ENCODE results near the gene HDAC4. TPM values are rescaled to one million over a fixed set of nuclear protein-coding genes. Genes with fewer than 3 reads are reported as not detected.

Gene HDAC4
- total RNA-seq, 1 experiment from 2014 or later: 40.1 TPM

DNA sequence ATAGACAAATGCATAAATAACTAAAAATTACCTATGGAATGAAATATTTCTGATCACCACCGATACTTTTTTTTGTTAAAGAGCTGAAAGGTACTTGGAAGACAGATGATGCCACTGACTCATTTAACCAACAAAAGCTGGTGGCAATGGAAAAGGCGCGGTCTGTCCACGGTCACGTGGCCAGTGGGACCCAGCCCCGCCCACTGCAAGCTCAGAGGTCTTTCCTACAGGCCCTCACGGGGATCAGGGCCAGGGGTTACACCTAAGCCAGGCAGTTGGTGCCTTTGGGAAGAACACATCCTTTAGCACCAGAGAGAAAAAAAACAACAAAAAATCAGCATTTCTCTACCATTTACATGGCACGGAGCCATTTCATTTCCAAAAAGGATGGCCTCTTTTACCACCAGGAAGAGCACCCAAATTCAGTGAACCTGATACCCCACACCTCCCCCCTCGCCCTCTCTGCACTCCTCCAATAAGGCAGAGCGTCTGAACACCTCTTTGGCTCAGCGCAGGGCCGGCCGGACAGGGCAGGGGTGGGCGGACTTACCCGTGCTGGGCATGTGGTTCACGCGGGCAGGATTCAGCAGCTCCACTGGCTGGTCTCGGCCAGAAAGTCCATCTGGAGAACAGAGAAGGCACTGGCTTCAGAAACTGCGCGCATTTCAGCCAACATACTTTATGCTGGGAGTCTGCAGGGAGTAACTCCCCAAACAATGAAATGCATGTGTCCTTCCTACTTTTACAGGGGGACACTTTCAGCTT is 164.6 kb downstream of the HDAC4 start:
- CTCF ChIA-PET: no interaction called here
- ATAC-seq (no peak), DNase-seq (ENCODE audit: low read depth, low spot score) (no peak)
- no peak for TF ChIP-seq POLR2AphosphoS5 (IDR thresholded peaks at IDR 0.05; ENCODE audit: low read depth, low read length)
- no peak for TF ChIP-seq SIN3A (IDR thresholded peaks at IDR 0.05; ENCODE audit: borderline replicate concordance, insufficient read depth, low read depth, low read length)
- no peak for TF ChIP-seq TCF7L2 (IDR thresholded peaks at IDR 0.05; ENCODE audit: low read depth, low read length)
- TF ChIP-seq, protein P1, sequence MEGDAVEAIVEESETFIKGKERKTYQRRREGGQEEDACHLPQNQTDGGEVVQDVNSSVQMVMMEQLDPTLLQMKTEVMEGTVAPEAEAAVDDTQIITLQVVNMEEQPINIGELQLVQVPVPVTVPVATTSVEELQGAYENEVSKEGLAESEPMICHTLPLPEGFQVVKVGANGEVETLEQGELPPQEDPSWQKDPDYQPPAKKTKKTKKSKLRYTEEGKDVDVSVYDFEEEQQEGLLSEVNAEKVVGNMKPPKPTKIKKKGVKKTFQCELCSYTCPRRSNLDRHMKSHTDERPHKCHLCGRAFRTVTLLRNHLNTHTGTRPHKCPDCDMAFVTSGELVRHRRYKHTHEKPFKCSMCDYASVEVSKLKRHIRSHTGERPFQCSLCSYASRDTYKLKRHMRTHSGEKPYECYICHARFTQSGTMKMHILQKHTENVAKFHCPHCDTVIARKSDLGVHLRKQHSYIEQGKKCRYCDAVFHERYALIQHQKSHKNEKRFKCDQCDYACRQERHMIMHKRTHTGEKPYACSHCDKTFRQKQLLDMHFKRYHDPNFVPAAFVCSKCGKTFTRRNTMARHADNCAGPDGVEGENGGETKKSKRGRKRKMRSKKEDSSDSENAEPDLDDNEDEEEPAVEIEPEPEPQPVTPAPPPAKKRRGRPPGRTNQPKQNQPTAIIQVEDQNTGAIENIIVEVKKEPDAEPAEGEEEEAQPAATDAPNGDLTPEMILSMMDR (IDR thresholded peaks at IDR 0.05): no peak
- H3K27ac ChIP-seq (ENCODE audit: low read length): no peak overlapping the region
- H3K36me3 ChIP-seq (ENCODE audit: control insufficient read depth, insufficient read depth, low read length): no peaks in the 10 kb centered on the region
- H3K9me3 ChIP-seq (ENCODE audit: control insufficient read depth, insufficient read depth, low read depth, low read length): no peaks in the 10 kb centered on the region
- H3K4me3 ChIP-seq (ENCODE audit: low read depth in 2 of 2, low read length in 2 of 2): no peak overlapping the region
- H3K4me1 ChIP-seq (ENCODE audit: control insufficient read depth, insufficient read depth, low read length): no peaks in the 10 kb centered on the region; the same call in 1 of the 2 replicates
- intact Hi-C loops (cut with micrococcal nuclease; ENCODE audit: unreplicated experiment) (no loop called here), in situ Hi-C loops (cut with HindIII; ENCODE audit: low pct_unique_long_range_greater_than_20kb, low sequenced_read_pairs) (no loop called here)
- BruUV-seq (replicated peaks): no TSS peak
- H3K27me3 ChIP-seq (ENCODE audit: control insufficient read depth, insufficient read depth, low read length): no peaks in the 10 kb centered on the region
- POLR2A ChIA-PET: no interaction called here

DNA sequence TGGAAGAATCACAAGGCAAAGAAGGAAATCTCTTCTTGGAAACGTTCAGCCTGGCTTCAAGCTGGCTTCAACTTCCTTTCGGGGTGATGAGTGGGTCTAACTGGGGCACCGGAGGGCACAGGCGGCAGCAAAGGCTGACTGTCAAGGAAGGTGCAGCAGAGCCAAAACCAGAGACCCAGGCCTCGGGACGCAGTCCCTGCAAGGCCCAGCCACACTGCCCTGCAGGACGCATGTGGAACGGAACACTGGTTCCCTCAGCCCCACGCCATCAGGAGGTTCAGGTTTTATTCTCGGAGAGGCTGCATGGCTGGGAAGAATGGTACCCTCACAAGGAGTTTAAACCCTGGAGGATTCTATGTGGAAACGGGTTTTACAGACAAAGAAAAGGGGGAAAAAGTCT is 165.5 kb downstream of the HDAC4 start:
- Histone ChIP-seq H3K27me3 (ENCODE audit: control insufficient read depth, insufficient read depth, low read length) (no peaks in the 10 kb centered on the region), H3K4me3 (ENCODE audit: low read depth in 2 of 2, low read length in 2 of 2) (no peak overlapping the region), H3K9me3 (ENCODE audit: control insufficient read depth, insufficient read depth, low read depth, low read length) (no peaks in the 10 kb centered on the region), H3K36me3 (ENCODE audit: control insufficient read depth, insufficient read depth, low read length) (no peaks in the 10 kb centered on the region), H3K27ac (ENCODE audit: low read length) (no peak overlapping the region), H3K4me1 (ENCODE audit: control insufficient read depth, insufficient read depth, low read length) (no peaks in the 10 kb centered on the region; the same call in 1 of the 2 replicates)
- TF ChIP-seq, protein P2, sequence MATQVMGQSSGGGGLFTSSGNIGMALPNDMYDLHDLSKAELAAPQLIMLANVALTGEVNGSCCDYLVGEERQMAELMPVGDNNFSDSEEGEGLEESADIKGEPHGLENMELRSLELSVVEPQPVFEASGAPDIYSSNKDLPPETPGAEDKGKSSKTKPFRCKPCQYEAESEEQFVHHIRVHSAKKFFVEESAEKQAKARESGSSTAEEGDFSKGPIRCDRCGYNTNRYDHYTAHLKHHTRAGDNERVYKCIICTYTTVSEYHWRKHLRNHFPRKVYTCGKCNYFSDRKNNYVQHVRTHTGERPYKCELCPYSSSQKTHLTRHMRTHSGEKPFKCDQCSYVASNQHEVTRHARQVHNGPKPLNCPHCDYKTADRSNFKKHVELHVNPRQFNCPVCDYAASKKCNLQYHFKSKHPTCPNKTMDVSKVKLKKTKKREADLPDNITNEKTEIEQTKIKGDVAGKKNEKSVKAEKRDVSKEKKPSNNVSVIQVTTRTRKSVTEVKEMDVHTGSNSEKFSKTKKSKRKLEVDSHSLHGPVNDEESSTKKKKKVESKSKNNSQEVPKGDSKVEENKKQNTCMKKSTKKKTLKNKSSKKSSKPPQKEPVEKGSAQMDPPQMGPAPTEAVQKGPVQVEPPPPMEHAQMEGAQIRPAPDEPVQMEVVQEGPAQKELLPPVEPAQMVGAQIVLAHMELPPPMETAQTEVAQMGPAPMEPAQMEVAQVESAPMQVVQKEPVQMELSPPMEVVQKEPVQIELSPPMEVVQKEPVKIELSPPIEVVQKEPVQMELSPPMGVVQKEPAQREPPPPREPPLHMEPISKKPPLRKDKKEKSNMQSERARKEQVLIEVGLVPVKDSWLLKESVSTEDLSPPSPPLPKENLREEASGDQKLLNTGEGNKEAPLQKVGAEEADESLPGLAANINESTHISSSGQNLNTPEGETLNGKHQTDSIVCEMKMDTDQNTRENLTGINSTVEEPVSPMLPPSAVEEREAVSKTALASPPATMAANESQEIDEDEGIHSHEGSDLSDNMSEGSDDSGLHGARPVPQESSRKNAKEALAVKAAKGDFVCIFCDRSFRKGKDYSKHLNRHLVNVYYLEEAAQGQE (IDR thresholded peaks at IDR 0.05; ENCODE audit: insufficient read depth in 1 of 2, low read depth in 2 of 2, low read length in 1 of 2): no peak
- TF ChIP-seq TCF7L2 (IDR thresholded peaks at IDR 0.05; ENCODE audit: low read depth, low read length) (no peak), SIN3A (IDR thresholded peaks at IDR 0.05; ENCODE audit: borderline replicate concordance, insufficient read depth, low read depth, low read length) (no peak), POLR2AphosphoS5 (IDR thresholded peaks at IDR 0.05; ENCODE audit: low read depth, low read length) (no peak)
- TF ChIP-seq, protein P1 (IDR thresholded peaks at IDR 0.05): no peak
- ATAC-seq (no peak), DNase-seq (ENCODE audit: low read depth, low spot score) (no peak)
- intact Hi-C loops (cut with micrococcal nuclease; ENCODE audit: unreplicated experiment) (no loop called here), in situ Hi-C loops (cut with HindIII; ENCODE audit: low pct_unique_long_range_greater_than_20kb, low sequenced_read_pairs) (no loop called here)
- no TSS peak for BruUV-seq (replicated peaks)
- POLR2A ChIA-PET: no interaction called here
- CTCF ChIA-PET: no interaction called here
